ENCODE data around the gene EEF1G.
"Not testable (repeated sequence)": the region's sequence is repeated elsewhere in the genome, so short reads cannot be mapped to it uniquely, and the experiment has no call there.

EEF1G gene

DNA sequence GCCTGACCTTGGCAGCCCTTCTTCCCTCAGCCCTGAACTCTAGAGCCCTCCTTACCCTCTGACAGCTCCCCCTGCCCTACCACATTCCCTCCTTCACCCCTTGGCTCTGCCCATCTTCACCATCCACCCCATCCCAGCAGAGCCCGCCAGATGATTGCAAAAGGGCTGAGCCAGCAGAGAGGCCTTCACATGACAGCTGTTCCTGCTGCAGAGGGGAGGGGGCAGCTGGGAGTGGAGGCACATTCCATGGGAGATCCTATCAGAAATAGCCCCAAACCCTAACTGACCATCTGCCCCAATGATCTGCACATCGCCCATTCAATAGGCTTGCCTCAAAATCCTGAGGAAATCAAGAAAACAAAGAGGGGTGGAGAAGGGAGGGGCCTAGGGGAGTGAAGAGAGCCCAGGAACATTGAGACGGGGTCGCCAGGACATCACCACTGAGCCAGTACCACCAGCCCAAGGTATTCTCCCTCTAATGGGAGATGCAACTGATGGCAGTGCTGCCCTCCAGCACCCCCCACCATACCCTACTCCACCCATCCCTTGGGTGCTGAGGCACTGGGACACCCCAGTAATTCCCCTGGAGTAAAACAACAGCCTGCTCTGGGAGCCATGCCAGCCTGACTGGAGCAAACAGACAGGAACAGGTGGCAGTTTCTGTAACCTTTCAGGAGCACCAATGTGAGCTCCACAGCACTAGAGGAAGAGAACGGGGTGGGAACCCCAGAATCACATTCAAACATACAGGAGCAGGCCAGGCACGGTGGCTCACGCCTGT is 19.1 kb downstream of the EEF1G start:
- DNase-seq (ENCODE audit: low spot score) = no peak

DNA sequence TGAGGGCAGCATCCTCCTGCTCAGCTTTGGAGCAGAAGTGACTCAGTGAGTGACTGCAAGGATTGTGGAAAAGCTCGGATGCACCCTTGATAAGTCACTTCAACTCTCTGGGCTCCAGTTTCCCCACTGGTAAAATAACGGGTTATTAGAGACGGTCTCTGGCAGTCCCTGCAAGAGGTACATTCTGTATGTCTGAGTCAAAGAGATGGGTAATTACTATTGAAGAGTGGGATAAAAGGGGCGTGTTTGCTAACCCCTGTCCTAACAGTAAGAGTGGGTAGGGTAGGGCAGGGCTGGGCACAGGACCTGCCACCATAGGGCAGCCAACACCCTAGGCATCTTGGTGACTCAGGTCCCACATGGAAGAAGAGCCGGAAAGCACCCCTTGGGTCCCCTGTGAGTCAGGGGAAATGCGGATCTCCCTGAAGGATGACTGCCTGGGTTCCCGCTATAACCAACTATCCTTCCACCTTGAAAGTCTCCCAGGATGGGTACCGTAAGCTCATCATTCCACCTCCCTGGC is 19.8 kb downstream of the EEF1G start:
- no peak for DNase-seq (ENCODE audit: low spot score)

GRCh38 chr11:62553080-62553838 is 20.4 kb downstream of the EEF1G start:
- DNase-seq (ENCODE audit: low spot score) = no peak

GRCh38 chr11:62552485-62553079 is 21.1 kb downstream of the EEF1G start:
- DNase-seq (ENCODE audit: low spot score) = no peak

DNA sequence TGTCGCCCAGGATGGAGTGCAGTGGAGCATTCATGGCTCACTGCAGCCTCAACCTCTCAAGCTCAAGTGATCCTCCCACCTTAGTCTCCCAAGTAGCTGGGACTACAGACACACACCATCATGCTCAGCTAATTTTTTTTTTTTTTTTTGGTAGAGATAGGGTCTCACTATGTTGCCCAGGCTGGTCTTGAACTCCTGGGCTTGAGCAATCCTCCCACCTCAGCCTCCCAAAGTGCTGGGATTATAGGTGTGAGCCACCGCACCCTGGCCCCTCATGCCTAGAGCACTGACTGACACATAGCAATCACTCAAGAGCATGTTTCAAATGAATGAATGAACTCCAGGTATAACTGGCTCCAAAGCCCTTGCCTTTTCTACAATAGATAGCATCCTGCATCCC is 23.2 kb downstream of the EEF1G start:
- DNase-seq (ENCODE audit: low spot score) = not testable (repeated sequence)

GRCh38 chr11:62548545-62549335 is 25.0 kb downstream of the EEF1G start:
- no peak for DNase-seq (ENCODE audit: low spot score)

GRCh38 chr11:62547691-62548281 is 25.9 kb downstream of the EEF1G start:
- no peak for DNase-seq (ENCODE audit: low spot score)

GRCh38 chr11:62546929-62547625 is 26.6 kb downstream of the EEF1G start:
- DNase-seq (ENCODE audit: low spot score) = no peak

DNA sequence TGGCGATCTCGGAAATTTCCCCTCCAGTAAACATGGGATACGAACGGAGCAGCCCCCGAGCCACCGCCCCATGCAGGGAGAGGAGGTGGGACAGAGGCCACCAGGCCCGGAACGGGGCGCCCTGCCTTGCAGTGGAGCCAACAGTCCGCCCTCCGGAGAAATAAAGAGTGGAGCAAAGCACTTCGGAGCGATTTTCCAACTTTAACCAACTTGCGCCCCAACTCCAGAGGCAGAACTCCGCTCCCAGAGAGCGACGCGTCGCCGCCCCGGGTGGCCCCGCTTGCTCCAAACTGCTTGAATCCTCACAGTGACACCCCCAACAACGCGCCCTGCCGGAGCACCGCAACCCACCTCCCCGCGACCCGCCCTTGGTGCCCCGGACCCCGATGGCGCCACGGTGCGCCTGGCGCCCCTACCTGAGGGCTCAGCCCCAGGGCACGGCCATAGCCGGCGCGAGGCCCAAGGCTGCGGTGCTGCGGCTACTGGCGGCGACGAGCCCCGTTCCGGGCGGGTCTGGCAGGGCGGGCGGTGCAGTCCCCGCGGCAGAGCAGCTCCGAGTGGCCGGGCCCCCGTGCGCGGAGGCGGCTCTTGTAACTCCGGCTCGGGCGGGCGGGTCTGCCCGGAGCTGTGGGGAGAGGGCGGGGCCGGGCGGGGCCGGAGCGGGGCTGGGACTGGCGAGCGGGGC is 27.3 kb downstream of the EEF1G start, which contains the start of gene AHNAK:
AHNAK (minus strand) TSS at position 563 of the 685 bp plus-strand sequence. CDS start 10,708 bp downstream, outside the sequence.
- peak; percentile 76 for DNase-seq (ENCODE audit: low spot score)

- DNase-seq (ENCODE audit: low spot score) = peak; percentile 87
Observed at GRCh38 chr11:62545437-62546243, 28.1 kb downstream of the EEF1G start.

DNA sequence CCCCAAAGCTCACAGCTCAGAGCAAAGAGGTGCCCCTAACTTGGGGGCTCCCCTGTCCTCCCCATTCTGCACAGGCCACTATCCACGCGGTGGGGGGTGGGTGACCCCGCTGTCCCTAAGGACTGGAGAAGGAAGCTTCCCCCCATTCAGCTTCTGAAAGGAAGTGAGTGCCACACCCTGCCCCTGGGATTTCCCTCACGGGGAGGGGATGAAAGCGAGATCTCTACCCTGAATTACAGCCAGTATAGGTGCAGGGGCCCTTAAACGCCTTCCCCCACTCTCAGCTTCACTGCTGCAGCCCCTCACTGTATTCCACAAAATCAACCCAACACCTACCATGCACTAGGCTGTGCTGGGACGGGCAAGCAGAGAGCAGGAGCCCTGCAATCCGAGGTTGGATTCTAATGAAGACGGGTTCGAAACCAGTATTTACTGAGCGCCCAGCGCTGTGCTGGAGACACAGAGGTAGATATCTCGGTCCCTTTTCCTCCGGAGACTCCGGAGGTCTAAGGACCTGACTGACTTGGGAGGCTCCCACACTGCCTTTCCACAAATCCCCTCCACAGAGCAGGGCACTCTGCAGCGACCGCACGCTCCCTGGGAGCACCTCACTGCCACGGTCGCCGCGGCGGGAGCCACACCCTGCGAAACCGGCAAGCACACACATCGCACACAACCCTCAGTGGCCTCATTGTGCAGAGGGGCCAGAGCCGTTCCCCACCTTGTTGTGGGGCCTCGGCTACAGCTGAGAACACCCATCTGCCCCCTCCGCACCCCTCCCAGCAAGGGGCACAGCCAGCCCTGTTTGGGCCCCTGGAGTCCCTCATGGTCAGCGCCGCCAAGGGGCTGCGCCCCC is 28.9 kb downstream of the EEF1G start:
- DNase-seq (ENCODE audit: low spot score) = no peak

- no peak for DNase-seq (ENCODE audit: low spot score)
Observed at GRCh38 chr11:62543680-62544444, 29.8 kb downstream of the EEF1G start.

GRCh38 chr11:62542750-62543567 is 30.7 kb downstream of the EEF1G start:
- peak; percentile 88 for DNase-seq (ENCODE audit: low spot score)

- DNase-seq (ENCODE audit: low spot score) = no peak
Observed at GRCh38 chr11:62542111-62542745, 31.5 kb downstream of the EEF1G start.

DNA sequence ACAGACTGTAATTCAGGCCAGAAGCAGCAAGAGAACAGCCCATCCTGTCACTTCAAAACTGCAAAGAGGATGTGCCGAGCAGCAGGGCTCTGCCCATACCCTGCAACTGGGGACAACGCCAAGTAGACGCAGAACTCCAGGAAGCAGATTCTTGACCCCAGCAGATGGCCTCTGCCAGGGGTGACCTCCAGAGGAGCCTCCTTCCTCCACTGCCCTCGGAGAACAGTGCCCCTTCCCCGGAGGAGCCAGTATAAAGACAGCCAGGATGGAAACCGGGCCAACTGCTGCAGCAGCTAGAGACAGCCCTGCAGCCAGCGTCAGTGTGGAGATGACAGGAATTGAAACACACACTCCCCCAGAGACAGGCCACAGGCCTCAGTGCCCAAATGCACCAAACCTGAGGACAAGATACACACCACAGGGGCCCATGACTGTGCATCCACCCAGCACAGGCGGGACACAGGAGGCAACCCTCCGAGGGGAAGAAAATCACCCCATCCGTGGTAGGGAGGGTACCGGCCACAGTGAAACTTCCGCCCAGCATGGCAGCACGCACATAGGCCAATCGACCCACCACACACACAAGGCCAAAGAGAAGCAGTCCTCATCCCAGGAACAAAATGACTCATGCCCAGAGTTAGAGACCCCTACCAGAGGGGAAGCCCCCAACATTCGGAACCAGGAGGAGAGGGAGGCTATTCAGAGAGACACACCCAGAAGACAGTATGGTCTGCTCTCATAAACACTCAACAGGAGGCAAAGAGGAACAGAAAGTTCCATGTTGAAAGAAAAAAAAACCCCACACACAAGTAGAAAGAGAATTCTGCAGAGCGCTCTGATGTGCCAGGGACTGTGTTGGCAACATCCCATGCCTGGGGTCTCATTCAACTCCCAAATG is 32.6 kb downstream of the EEF1G start:
- DNase-seq (ENCODE audit: low spot score) = no peak
